Left ventricle myocardium inferior (tissue), 1 donor: ENCODE data around the gene ATPAF1. TPM values are rescaled to one million over a fixed set of nuclear protein-coding genes. Genes with fewer than 3 reads are reported as not detected.

Source experiments
- DNase-seq: peaks from one replicate; pipeline ENCODE4 v3.0.0-alpha.2; 2020
- H3K27ac ChIP-seq: fragments of 200-600 bp; replicated peaks from 2 replicates; pipeline ENCODE4 v1.8.0; 2021
- H3K27me3 ChIP-seq: fragments of 200-600 bp; 2 replicates; pipeline ENCODE4 v1.8.0; 2021; ENCODE audit warnings: low read depth
- H3K36me3 ChIP-seq: fragments of 200-600 bp; 2 replicates; pipeline ENCODE4 v1.8.0; 2021
- H3K4me1 ChIP-seq: fragments of 200-600 bp; 2 replicates; pipeline ENCODE4 v1.8.0; 2021
- H3K4me3 ChIP-seq: fragments of 200-600 bp; 2 replicates; pipeline ENCODE4 v1.8.0; 2021; ENCODE audit warnings: mild to moderate bottlenecking, moderate library complexity
- H3K9me3 ChIP-seq: fragments of 200-600 bp; replicated peaks from 2 replicates; pipeline ENCODE4 v1.8.0; 2021
- CTCF ChIP-seq: fragments of 200-600 bp; IDR thresholded peaks from 2 replicates; pipeline ENCODE4 v1.8.0; 2021; ENCODE audit warnings: antibody characterized with exemption, mild to moderate bottlenecking, borderline replicate concordance
- intact Hi-C: fragments of 100-400 bp; cut with micrococcal nuclease; formaldehyde crosslinking; loops from one replicate; pipeline ENCODE4 v1.11.0; 2022
- total RNA-seq: library from RNA; stranded (reverse); fragmentation: NEBNext Ultra II Directional; extraction: Animal tissue kit (Norgen Biotek cat#: 25700); gene quantifications from one replicate; pipeline ENCODE4 v1.2.1, GENCODE V29; 2021
- donor health status: DM: no; HTN: yes; CAD: no; lungs with severe emphysema.

Gene ATPAF1
- total RNA-seq, 1 donor from 2014 or later: 235 TPM

GRCh38 chr1:46623743-46624644 is 44.2 kb downstream of the ATPAF1 start:
- intact Hi-C loops: no loop called here
- Histone ChIP-seq H3K27ac (peak overlapping the region; percentile 40), H3K4me1 (peaks cover 21% of the 10 kb centered on the region), H3K27me3 (no peaks in the 10 kb centered on the region), H3K9me3 (no peaks in the 10 kb centered on the region), H3K36me3 (no peaks in the 10 kb centered on the region), H3K4me3 (no peak overlapping the region)
- DNase-seq: no peak
- TF ChIP-seq CTCF: no peak

DNA sequence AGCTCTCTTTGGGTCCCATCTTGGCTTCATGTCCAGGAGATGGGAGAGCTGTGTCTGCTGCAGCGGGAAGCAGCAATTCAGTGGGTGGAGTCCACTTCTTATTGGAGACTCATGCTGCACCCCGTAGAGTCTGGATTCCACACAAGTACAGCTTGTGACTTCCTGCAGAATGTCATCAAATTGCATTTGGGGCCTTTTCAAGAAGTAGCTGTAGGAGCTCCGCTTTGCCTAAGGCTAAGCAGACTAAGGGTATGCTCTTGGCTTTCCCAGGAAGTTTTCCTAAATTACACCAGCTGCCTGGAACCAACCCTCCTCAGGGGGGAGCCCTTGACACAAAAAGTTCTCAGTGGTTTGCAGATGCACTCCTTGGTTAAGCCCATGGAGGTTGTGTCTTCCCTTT is 45.8 kb downstream of the ATPAF1 start:
- H3K27me3 ChIP-seq: no peaks in the 10 kb centered on the region
- no peaks in the 10 kb centered on the region for H3K9me3 ChIP-seq
- no peak overlapping the region for H3K4me3 ChIP-seq
- peaks cover 24% of the 10 kb centered on the region for H3K4me1 ChIP-seq
- TF ChIP-seq CTCF: peak; percentile 62
- intact Hi-C loops: no loop called here
- no peaks in the 10 kb centered on the region for H3K36me3 ChIP-seq
- no peak overlapping the region for H3K27ac ChIP-seq
- no peak for DNase-seq

DNA sequence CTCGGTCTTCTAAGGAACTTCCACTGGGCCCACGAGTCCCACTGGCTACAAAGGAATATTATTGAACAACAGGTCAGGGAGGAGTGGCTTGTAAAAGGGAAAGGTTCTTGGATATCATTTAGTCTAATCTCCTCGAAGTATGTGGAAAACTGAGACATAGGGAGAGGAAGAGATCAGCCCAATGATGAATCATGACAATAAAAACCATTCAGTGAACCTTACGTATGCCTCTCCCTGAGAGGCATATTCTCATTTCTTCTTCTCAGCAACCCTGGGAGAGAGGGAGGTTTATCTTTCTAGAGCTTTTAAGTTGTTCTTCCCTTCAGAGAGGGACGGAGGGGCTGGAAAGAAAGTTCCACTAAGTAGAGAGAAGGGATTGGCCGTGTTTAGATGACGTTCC is 46.2 kb downstream of the ATPAF1 start:
- intact Hi-C loops: no loop called here
- H3K27me3 ChIP-seq: no peaks in the 10 kb centered on the region
- H3K36me3 ChIP-seq: no peaks in the 10 kb centered on the region
- TF ChIP-seq CTCF: no peak
- H3K27ac ChIP-seq: no peak overlapping the region
- DNase-seq: no peak
- H3K4me3 ChIP-seq: no peak overlapping the region
- no peaks in the 10 kb centered on the region for H3K9me3 ChIP-seq
- peaks cover 28% of the 10 kb centered on the region for H3K4me1 ChIP-seq

- peaks cover 44% of the 10 kb centered on the region for H3K4me1 ChIP-seq
- H3K9me3 ChIP-seq: no peaks in the 10 kb centered on the region
- H3K36me3 ChIP-seq: no peaks in the 10 kb centered on the region
- no peak for TF ChIP-seq CTCF
- intact Hi-C loops: no loop called here
- no peaks in the 10 kb centered on the region for H3K27me3 ChIP-seq
- H3K27ac ChIP-seq: no peak overlapping the region
- DNase-seq: no peak
- H3K4me3 ChIP-seq: no peak overlapping the region
These were observed 48.4 kb downstream of the ATPAF1 start for GRCh38 chr1:46619656-46620258.

DNA sequence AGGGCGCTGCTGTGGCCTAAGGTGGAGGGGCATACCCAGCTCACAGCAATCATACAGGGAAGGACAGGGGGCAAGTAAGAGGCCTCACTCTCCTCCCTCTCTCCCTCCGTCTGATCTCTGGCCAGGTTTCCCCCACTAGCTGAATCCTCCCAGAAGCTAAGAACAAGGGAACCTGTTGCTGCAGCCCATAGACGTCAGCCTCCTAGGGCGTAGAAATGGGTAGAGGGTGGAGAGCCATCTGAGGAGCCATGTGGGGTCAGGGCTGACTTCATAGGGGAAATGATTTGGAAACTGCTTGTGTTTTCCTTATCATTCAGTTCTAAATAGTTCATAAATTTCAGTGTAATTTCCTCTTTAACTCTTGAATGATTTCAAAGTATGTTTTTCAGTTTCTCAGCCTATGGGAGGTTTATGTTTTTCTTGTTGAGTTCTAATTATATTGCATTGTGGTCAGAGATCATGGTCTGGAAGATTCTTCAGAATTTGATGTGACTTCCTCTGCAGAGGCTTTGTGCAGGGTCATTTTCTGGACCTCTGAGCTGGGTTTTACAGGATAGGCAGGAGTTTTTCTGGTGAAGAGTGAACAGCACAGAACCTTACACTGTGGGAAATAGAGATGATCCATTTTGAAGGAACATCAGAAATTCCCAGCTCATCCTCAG is 49.3 kb downstream of the ATPAF1 start:
- Histone ChIP-seq H3K4me3 (no peak overlapping the region), H3K36me3 (no peaks in the 10 kb centered on the region), H3K27me3 (no peaks in the 10 kb centered on the region), H3K4me1 (peaks cover 44% of the 10 kb centered on the region), H3K27ac (no peak overlapping the region), H3K9me3 (no peaks in the 10 kb centered on the region)
- DNase-seq: no peak
- intact Hi-C loops: no loop called here
- TF ChIP-seq CTCF: no peak
